ENCODE measurements around the gene TOLLIP. TPM values are rescaled to one million over a fixed set of nuclear protein-coding genes. Genes with fewer than 3 reads are reported as not detected.

TOLLIP gene
- total RNA-seq, 2 donors from 2014 or later = 72.8 to 161 TPM

DNA sequence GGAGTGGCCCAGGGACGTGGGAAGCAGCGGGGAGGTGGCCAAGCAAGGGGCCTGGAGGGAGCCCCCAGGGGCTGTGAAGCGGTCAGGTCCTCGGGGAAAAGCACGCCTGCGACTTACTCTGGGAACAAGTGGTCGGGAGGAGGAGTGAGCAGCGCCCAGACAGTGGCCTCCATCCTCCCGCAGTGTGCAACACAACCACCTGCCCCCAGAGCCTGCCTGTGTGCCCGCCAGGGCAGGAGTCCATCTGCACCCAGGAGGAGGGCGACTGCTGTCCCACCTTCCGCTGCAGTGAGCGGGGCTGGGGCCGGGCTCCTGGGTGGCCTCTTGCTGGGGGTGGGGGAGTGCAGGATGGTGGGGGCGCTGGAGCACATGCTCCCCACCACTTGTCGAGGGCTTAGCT lies 51.5 kb downstream of the TOLLIP start:
- no peaks in the 10 kb centered on the region for H3K9me3 ChIP-seq
- TF ChIP-seq POLR2A (IDR thresholded peaks at IDR 0.05) = no peak
- no peak for TF ChIP-seq POLR2AphosphoS5 (IDR thresholded peaks at IDR 0.05)
- no peak for TF ChIP-seq CTCF (IDR thresholded peaks at IDR 0.05)
- no peak for DNase-seq (ENCODE audit: low spot score)
- no peaks in the 10 kb centered on the region for H3K27me3 ChIP-seq (replicated peaks; ENCODE audit: insufficient read depth)
- intact Hi-C loops (cut with DNase I) = no loop called here
- H3K27ac ChIP-seq = no peak overlapping the region
- 78% methylated on average over 14 of the region's 16 CpGs for WGBS
- no peak overlapping the region for H3K4me3 ChIP-seq
- no peaks in the 10 kb centered on the region for H3K36me3 ChIP-seq
- peaks cover 4% of the 10 kb centered on the region for H3K4me1 ChIP-seq (replicated peaks)

- H3K27me3 ChIP-seq (replicated peaks; ENCODE audit: insufficient read depth) = no peaks in the 10 kb centered on the region
These were observed 52.1 kb downstream of the TOLLIP start for GRCh38 chr11:1257366-1257765.

GRCh38 chr11:1256257-1257045 lies 53.0 kb downstream of the TOLLIP start:
- Histone ChIP-seq H3K36me3 (no peaks in the 10 kb centered on the region), H3K4me3 (no peak overlapping the region), H3K4me1 (replicated peaks) (no peaks in the 10 kb centered on the region), H3K27ac (no peak overlapping the region), H3K9me3 (no peaks in the 10 kb centered on the region), H3K27me3 (replicated peaks; ENCODE audit: insufficient read depth) (no peaks in the 10 kb centered on the region)
- intact Hi-C loops (cut with DNase I) = no loop called here
- TF ChIP-seq POLR2A (IDR thresholded peaks at IDR 0.05) (no peak), CTCF (IDR thresholded peaks at IDR 0.05) (no peak), POLR2AphosphoS5 (IDR thresholded peaks at IDR 0.05) (no peak)
- no peak for DNase-seq (ENCODE audit: low spot score)
- WGBS = 70% methylated on average over 22 of the region's 26 CpGs

More at GRCh38 chr11:1257366-1257765, 52.1 kb downstream of the TOLLIP start:
- 96% methylated on average over 27 of the region's 27 CpGs for WGBS
- Histone ChIP-seq H3K4me3 (no peak overlapping the region), H3K9me3 (no peaks in the 10 kb centered on the region), H3K27ac (no peak overlapping the region), H3K4me1 (replicated peaks) (peaks cover 4% of the 10 kb centered on the region), H3K36me3 (no peaks in the 10 kb centered on the region)
- intact Hi-C loops (cut with DNase I) = no loop called here
- no peak for DNase-seq (ENCODE audit: low spot score)
- TF ChIP-seq CTCF (IDR thresholded peaks at IDR 0.05) = no peak
- TF ChIP-seq POLR2A (IDR thresholded peaks at IDR 0.05) = no peak
- TF ChIP-seq POLR2AphosphoS5 (IDR thresholded peaks at IDR 0.05) = no peak

- Histone ChIP-seq H3K27ac (no peak overlapping the region), H3K36me3 (no peaks in the 10 kb centered on the region), H3K27me3 (replicated peaks; ENCODE audit: insufficient read depth) (no peaks in the 10 kb centered on the region), H3K4me3 (no peak overlapping the region), H3K4me1 (replicated peaks) (no peaks in the 10 kb centered on the region), H3K9me3 (no peaks in the 10 kb centered on the region)
- WGBS = 60% methylated on average over 2 of the region's 24 CpGs
- TF ChIP-seq CTCF (IDR thresholded peaks at IDR 0.05) (no peak), POLR2A (IDR thresholded peaks at IDR 0.05) (no peak), POLR2AphosphoS5 (IDR thresholded peaks at IDR 0.05) (no peak)
- DNase-seq (ENCODE audit: low spot score) = no peak
- intact Hi-C loops (cut with DNase I) = no loop called here
These were observed 54.3 kb downstream of the TOLLIP start for GRCh38 chr11:1255151-1255550.

GRCh38 chr11:1254733-1255132 lies 54.7 kb downstream of the TOLLIP start:
- no peak for TF ChIP-seq CTCF (IDR thresholded peaks at IDR 0.05)
- no peak for TF ChIP-seq POLR2A (IDR thresholded peaks at IDR 0.05)
- no peak for TF ChIP-seq POLR2AphosphoS5 (IDR thresholded peaks at IDR 0.05)
- Histone ChIP-seq H3K4me1 (replicated peaks) (no peaks in the 10 kb centered on the region), H3K36me3 (no peaks in the 10 kb centered on the region), H3K9me3 (no peaks in the 10 kb centered on the region), H3K27ac (no peak overlapping the region), H3K4me3 (no peak overlapping the region), H3K27me3 (replicated peaks; ENCODE audit: insufficient read depth) (no peaks in the 10 kb centered on the region)
- 71% methylated on average over 19 of the region's 19 CpGs for WGBS
- DNase-seq (ENCODE audit: low spot score) = no peak
- intact Hi-C loops (cut with DNase I) = no loop called here
